Vagina (tissue), 2 donors: ENCODE data around the gene S100A1.

Experiments used
- POLR2AphosphoS5 ChIP-seq, 2 donors: sonication (generic); formaldehyde crosslinking; IDR thresholded peaks; one replicate each; pipeline ENCODE4 v1.9.0; 2017; ENCODE audit warnings: antibody characterized with exemption in 2 of 2, mild to moderate bottlenecking in 2 of 2, low read depth in 1 of 2; ENCODE audit not compliant: insufficient read depth in 1 of 2
- TF ChIP-seq, protein P1 (sequence below), 3 experiments: fragments of 450-650 bp in 2 of 3; fragments of 200-600 bp in 1 of 3; sonication (generic) in 1 of 3; IDR thresholded peaks; one replicate each; pipeline ENCODE4 v1.5.1; 2017 to 2019; ENCODE audit warnings: antibody characterized with exemption in 3 of 3, mild to moderate bottlenecking in 2 of 3, moderate library complexity in 2 of 3

DNA sequence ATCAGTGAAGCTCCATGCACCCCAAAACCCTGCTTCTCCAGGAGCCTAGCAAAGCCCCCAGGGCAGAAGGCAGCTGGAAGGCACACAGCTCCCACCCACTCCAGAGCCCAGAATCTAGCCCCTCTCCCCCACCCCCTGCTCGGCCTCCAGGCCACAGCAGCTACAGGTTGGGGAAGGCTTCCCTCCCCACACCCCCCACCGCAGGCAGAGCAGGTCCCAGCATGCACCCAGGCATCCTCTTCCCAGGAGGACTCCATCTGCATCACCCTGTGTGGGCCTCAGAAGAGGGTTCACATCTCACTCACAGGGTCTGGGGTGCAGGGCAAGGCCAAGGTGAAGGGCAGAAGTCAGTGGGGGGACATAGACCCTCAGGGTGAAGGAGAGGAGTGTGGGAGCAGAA lies 12.8 kb upstream of the S100A1 start:
- TF ChIP-seq POLR2AphosphoS5 (IDR thresholded peaks at IDR 0.05; ENCODE audit: insufficient read depth in 1 of 2, low read depth in 1 of 2) = no peak
- TF ChIP-seq, protein P1, sequence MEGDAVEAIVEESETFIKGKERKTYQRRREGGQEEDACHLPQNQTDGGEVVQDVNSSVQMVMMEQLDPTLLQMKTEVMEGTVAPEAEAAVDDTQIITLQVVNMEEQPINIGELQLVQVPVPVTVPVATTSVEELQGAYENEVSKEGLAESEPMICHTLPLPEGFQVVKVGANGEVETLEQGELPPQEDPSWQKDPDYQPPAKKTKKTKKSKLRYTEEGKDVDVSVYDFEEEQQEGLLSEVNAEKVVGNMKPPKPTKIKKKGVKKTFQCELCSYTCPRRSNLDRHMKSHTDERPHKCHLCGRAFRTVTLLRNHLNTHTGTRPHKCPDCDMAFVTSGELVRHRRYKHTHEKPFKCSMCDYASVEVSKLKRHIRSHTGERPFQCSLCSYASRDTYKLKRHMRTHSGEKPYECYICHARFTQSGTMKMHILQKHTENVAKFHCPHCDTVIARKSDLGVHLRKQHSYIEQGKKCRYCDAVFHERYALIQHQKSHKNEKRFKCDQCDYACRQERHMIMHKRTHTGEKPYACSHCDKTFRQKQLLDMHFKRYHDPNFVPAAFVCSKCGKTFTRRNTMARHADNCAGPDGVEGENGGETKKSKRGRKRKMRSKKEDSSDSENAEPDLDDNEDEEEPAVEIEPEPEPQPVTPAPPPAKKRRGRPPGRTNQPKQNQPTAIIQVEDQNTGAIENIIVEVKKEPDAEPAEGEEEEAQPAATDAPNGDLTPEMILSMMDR (IDR thresholded peaks at IDR 0.05) = no peak
